Left lung (tissue), 10 donors: ENCODE measurements around the gene UNC5CL. TPM values are rescaled to one million over a fixed set of nuclear protein-coding genes. Genes with fewer than 3 reads are reported as not detected.

ENCODE experiments used
- ATAC-seq: fragments of 200-7000 bp; cut with Tn5 transposase; one replicate; pipeline ENCODE4 v1.9.1; 2020; ENCODE audit warnings: moderate library complexity
- DNase-seq, 4 donors: peaks; one replicate each; pipeline ENCODE4 v3.0.0-alpha.2; 2013 to 2020
- H3K27ac ChIP-seq, 2 donors: fragments of 200-600 bp; sonication (generic) in 1 of 2; one replicate each; pipeline versions ENCODE4 v1.5.0 to v1.8.0; 2020 to 2021
- H3K27me3 ChIP-seq, 2 donors: fragments of 200-600 bp; sonication (generic) in 1 of 2; one replicate each; pipeline versions ENCODE4 v1.5.0 to v1.8.0; 2020 to 2021
- H3K36me3 ChIP-seq, 2 donors: fragments of 200-600 bp; sonication (generic) in 1 of 2; one replicate each; pipeline versions ENCODE4 v1.5.0 to v1.8.0; 2020 to 2021
- H3K4me1 ChIP-seq, 2 donors: fragments of 200-600 bp; one replicate each; pipeline ENCODE4 v1.8.0; 2021
- H3K4me3 ChIP-seq, 2 donors: fragments of 200-600 bp; sonication (generic) in 1 of 2; one replicate each; pipeline versions ENCODE4 v1.5.0 to v1.8.0; 2020 to 2021; ENCODE audit warnings: mild to moderate bottlenecking in 1 of 2
- H3K9me3 ChIP-seq, 2 donors: fragments of 200-600 bp; sonication (generic) in 1 of 2; one replicate each; pipeline versions ENCODE4 v1.5.0 to v1.8.0; 2020 to 2021
- CTCF ChIP-seq, 2 donors: fragments of 200-600 bp; sonication (generic) in 1 of 2; IDR thresholded peaks; one replicate each; pipeline versions ENCODE4 v1.5.0 to v1.8.0; 2021; ENCODE audit warnings: antibody characterized with exemption in 2 of 2
- intact Hi-C, 2 donors: fragments of 100-400 bp; cut with DNase I; formaldehyde crosslinking; loops; one replicate each; pipeline versions ENCODE4 v1.11.2 to v1.14.2; 2022
- polyA plus RNA-seq, 6 donors: library from polyadenylated mRNA; unstranded; fragments of 120-200 nt; gene quantifications; one replicate each; pipeline ENCODE4 v1.2.1, GENCODE V29; 2013; ENCODE audit not compliant: insufficient read length in 6 of 6
- total RNA-seq, 2 donors: library from RNA; stranded (reverse); fragmentation: NEBNext Ultra II Directional; extraction: Animal tissue kit (Norgen Biotek cat#: 25700); gene quantifications; one replicate each; pipeline ENCODE4 v1.2.1, GENCODE V29; 2021
- donor health status: DM: no; HTN: yes; CAD: no.
- donor health status: DM: no; HTN: no; CAD: no.

UNC5CL gene
- total and polyA plus RNA-seq, 8 donors: 2.3 to 11.8 (median 4.8) TPM

- peaks cover 13 to 18% of the 10 kb centered on the region in 2 donors for H3K4me1 ChIP-seq
- no peak for TF ChIP-seq CTCF (IDR thresholded peaks at IDR 0.05)
- no peaks in the 10 kb centered on the region for H3K9me3 ChIP-seq
- no peak for DNase-seq
- no peaks in the 10 kb centered on the region for H3K27me3 ChIP-seq
- intact Hi-C loops: no loop called here
- no peak for ATAC-seq
- no peaks in the 10 kb centered on the region for H3K36me3 ChIP-seq
- H3K27ac ChIP-seq: peak overlapping the region in 1 of 2 donors; percentile 77
- peak overlapping the region; percentile 53 to 56 for H3K4me3 ChIP-seq
Observed at GRCh38 chr6:41027241-41027640, 11.8 kb downstream of the UNC5CL start.

GRCh38 chr6:41025966-41026530, 13.0 kb downstream of the UNC5CL start:
- no peak for DNase-seq
- H3K27me3 ChIP-seq: no peaks in the 10 kb centered on the region
- intact Hi-C loops: no loop called here
- no peaks in the 10 kb centered on the region for H3K36me3 ChIP-seq
- no peaks in the 10 kb centered on the region for H3K9me3 ChIP-seq
- ATAC-seq: no peak
- H3K4me3 ChIP-seq: no peak overlapping the region
- no peak overlapping the region for H3K27ac ChIP-seq
- TF ChIP-seq CTCF (IDR thresholded peaks at IDR 0.05): no peak
- peaks cover 13 to 18% of the 10 kb centered on the region in 2 donors for H3K4me1 ChIP-seq

GRCh38 chr6:41023114-41023513, 15.9 kb downstream of the UNC5CL start:
- H3K36me3 ChIP-seq: no peaks in the 10 kb centered on the region
- intact Hi-C loops: no loop called here
- no peaks in the 10 kb centered on the region for H3K27me3 ChIP-seq
- no peaks in the 10 kb centered on the region for H3K9me3 ChIP-seq
- no peak overlapping the region for H3K4me3 ChIP-seq
- ATAC-seq (no peak), DNase-seq (no peak)
- no peak overlapping the region for H3K27ac ChIP-seq
- no peak for TF ChIP-seq CTCF (IDR thresholded peaks at IDR 0.05)
- H3K4me1 ChIP-seq: peaks cover 6 to 9% of the 10 kb centered on the region in 2 donors

- intact Hi-C loops: no loop called here
- ATAC-seq (no peak), DNase-seq (no peak)
- no peaks in the 10 kb centered on the region for H3K36me3 ChIP-seq
- peaks cover 0 to 2% of the 10 kb centered on the region in 2 donors for H3K4me1 ChIP-seq
- no peak for TF ChIP-seq CTCF (IDR thresholded peaks at IDR 0.05)
- H3K9me3 ChIP-seq: no peaks in the 10 kb centered on the region
- H3K4me3 ChIP-seq: no peak overlapping the region
- H3K27me3 ChIP-seq: no peaks in the 10 kb centered on the region
- H3K27ac ChIP-seq: no peak overlapping the region
Observed at GRCh38 chr6:41022294-41022693, 16.7 kb downstream of the UNC5CL start.

- Histone ChIP-seq H3K9me3 (no peaks in the 10 kb centered on the region), H3K4me1 (no peaks in the 10 kb centered on the region), H3K27ac (no peak overlapping the region), H3K27me3 (no peaks in the 10 kb centered on the region), H3K4me3 (no peak overlapping the region), H3K36me3 (no peaks in the 10 kb centered on the region)
- DNase-seq (peak in 1 of 4 donors; percentile 29), ATAC-seq (no peak)
- no peak for TF ChIP-seq CTCF (IDR thresholded peaks at IDR 0.05)
- intact Hi-C loops: no loop called here
Observed at GRCh38 chr6:41021832-41022231, 17.2 kb downstream of the UNC5CL start.
